GM19023 (cell line): ENCODE results near the gene LRP10.
A peak's percentile ranks its signal among the peaks of the same experiment; 100 is the strongest.

ENCODE experiments used
- ATAC-seq: cut with Tn5 transposase; IDR thresholded peaks from one replicate; pipeline ENCODE4 v1.9.1; 2021; ENCODE audit warnings: mild to moderate bottlenecking, moderate library complexity; ENCODE audit not compliant: unreplicated experiment

LRP10 gene

DNA sequence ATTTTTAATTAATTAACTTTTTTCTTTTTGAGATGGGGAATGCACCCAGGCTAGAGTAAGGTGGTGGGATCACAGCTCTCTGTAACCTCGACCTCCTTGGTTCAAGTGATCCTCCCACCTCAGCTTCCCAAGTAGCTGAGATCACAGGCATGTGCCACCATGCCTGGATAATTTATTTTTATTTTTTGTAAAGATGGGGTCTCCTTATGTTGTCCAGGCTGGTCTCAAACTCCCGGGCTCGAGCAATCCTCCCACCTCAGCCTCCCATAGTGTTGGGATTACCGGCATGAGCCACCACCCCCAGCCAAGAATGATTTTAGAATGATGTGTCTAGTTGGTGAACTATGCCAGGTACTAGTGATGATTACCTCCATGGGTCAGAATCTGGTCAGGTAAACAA lies 6.6 kb upstream of the LRP10 start:
- no peak for ATAC-seq

DNA sequence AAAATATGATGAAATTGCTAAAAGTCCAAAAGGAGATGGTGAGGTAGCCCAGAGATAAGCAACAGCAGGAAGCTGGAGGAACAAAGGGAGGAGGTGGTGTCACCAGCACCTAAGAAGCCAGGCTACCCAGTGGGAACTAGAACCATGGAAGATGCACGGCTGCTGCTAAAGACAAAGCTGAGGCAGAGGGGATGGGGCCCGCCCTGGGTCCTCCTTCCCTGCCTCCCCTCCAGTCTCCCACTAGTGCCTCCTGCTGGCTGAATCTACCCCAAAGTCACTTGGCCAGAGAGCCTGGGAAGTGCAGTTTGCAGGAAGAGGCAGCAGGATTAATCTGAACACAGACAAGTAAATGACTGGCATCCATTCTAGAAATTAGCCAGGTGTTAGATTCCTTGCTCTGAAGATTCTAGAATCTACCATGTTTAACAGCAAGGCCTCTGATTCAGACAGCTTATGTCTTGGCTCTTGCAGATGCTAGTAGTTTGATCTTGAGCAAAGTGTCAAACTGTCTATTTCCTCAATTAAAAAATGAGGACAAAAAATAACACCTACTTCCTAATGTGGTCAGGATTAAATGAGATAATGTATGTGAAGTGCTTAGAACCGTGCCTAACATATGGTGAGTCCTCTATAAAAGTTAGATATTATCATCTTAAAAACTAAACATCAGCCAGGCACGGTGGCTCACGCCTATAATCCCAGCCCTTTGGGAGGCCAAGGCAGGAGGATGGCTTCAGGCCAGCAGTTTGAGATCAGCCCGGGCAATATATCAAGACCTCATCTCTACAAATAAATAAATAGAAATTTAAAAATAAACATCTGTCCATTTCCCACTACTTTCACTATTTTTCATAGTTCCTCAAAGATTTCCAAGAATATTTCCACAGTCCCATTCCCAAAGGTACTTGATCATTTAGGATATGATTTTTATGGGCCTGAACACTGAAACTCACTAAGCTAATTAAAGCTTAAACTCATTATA lies 5.8 kb upstream of the LRP10 start:
- ATAC-seq = no peak

- ATAC-seq = no peak
Measured at GRCh38 chr14:22866874-22867273, 4.7 kb upstream of the LRP10 start.

DNA sequence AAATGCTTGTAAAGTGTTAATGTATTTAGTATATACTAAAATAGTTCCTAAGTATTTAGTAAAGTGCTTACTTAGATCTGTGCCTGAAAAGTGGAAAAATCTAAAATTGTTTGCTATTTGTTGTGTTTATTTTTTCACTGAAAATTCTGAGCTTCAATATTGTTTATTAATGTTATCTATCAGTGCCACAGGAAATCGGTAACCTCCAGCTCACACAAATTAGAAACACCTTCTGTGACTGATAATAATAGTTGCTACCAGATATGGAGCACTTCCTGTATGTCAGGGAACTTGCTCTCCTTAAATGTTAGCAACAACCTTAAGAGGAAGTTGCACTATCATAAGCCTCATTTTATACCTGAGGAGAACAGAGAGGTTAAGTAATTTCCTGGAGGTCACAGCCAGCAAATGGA lies 723 bp upstream of the LRP10 start:
- ATAC-seq = peak; percentile 20

GRCh38 chr14:22872033-22872832 lies 693 bp downstream of the LRP10 start:
- peak; percentile 20 for ATAC-seq

DNA sequence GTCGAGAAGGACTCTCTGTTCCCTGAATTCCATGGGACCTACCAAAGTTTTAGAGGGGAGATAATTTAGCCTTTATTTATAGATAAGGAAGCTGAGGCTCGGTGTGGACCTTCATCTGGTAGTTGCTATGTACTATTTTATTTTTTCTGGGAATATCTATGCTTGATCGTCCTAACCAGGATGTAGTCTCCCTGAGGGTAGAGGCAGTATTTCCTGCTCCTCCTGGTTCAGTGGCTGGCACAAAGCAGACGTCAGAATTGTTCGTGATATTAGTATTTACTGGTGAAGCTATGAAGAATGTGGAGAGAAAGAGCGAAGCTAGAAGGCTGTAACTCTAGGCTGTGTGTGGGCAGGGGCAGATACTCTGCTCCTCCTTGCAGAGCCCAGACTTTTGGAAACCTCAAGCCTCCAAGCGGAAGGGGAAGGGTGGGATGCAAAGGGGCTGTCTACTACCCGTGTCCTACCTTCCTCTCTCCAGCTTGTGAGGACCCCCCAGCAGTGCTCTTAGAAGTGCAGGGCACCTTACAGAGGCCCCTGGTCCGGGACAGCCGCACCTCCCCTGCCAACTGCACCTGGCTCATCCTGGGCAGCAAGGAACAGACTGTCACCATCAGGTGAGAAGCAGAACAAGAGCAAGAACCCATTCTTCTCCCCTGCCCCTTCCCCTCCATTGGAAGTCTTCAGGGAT lies 1.4 kb downstream of the LRP10 start:
- no peak for ATAC-seq

- no peak for ATAC-seq
Measured at GRCh38 chr14:22875003-22875747, 3.6 kb downstream of the LRP10 start.

- no peak for ATAC-seq
Measured at GRCh38 chr14:22875748-22876319, 4.3 kb downstream of the LRP10 start.

GRCh38 chr14:22877000-22877501 lies 5.5 kb downstream of the LRP10 start:
- ATAC-seq = no peak

GRCh38 chr14:22878271-22879246 lies 7.0 kb downstream of the LRP10 start:
- ATAC-seq = no peak

DNA sequence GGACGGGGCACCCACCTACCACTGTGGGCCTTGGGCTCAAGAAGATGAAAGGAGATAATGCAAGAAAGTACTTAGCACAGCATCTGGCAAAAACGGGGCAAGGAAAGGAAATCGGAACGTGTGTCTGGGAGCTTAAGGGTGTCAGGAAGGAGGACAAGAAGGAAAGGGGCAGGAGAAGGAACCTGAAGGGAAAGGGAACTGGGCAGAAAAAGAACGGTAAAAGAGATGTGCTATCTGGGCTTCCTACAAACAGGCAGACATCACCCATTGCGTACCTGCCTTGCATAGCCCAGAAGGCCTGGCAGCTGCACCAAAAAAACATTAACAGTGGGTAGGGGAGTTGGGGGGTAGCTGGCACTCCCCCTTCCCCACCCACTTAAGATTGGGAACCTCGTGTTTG lies 10.5 kb downstream of the LRP10 start:
- no peak for ATAC-seq

- no peak for ATAC-seq
Measured at GRCh38 chr14:22882529-22883172, 11.1 kb downstream of the LRP10 start.

GRCh38 chr14:22883173-22883976 lies 11.8 kb downstream of the LRP10 start, which contains the start of gene REM2:
REM2 (plus strand) TSS chr14:22883222; CDS start chr14:22883288, 66 bp downstream.
- no peak for ATAC-seq

GRCh38 chr14:22884076-22884737 lies 12.7 kb downstream of the LRP10 start:
- no peak for ATAC-seq

DNA sequence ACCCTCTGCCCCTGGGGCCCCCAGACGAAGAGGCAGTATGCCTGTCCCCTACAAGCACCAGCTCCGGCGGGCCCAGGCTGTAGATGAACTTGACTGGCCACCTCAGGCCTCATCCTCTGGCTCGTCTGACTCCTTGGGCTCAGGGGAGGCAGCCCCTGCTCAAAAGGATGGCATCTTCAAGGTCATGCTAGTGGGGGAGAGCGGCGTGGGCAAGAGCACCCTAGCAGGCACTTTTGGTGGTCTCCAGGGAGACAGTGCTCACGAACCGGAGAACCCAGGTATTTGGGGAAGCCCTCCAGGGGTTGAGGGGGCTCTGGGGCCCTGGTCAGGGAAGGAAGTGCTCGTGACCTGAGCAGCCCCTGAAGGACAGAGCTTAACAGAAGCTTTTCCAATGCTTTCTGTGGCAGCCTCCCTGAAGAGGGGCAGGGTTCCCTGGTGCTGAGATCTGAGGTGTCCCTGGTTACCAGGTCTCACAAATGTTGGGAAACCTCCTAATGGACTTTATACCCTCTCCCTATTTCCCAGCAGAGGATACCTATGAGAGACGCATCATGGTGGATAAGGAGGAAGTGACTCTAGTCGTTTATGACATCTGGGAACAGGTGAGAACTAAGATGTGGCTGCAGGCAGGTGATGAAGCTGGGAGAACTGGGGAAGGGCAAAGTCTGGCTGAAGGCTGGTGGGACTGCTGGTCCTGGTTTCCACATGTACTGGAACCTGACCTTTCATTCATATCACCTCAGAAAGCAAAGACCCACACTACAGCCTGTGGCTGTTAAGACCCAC lies 13.4 kb downstream of the LRP10 start:
- ATAC-seq = no peak

DNA sequence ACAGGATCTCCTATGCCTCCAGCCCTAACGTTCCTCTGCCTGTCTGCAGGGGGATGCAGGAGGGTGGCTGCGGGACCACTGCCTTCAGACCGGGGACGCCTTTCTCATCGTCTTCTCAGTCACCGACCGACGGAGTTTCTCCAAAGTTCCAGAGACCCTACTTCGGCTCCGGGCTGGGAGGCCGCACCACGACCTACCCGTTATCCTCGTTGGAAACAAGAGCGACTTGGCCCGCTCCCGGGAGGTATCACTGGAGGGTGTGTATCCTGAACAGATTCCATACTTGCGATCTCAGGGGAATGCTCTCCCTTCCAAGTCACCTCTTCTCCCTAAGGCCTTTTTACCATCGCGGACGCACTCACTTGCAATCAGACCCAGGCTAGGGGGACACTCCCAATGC lies 14.4 kb downstream of the LRP10 start:
- no peak for ATAC-seq
